ENCODE data around the gene ABCF3.
A peak's percentile ranks its signal among the peaks of the same experiment; 100 is the strongest.

The ABCF3 gene

DNA sequence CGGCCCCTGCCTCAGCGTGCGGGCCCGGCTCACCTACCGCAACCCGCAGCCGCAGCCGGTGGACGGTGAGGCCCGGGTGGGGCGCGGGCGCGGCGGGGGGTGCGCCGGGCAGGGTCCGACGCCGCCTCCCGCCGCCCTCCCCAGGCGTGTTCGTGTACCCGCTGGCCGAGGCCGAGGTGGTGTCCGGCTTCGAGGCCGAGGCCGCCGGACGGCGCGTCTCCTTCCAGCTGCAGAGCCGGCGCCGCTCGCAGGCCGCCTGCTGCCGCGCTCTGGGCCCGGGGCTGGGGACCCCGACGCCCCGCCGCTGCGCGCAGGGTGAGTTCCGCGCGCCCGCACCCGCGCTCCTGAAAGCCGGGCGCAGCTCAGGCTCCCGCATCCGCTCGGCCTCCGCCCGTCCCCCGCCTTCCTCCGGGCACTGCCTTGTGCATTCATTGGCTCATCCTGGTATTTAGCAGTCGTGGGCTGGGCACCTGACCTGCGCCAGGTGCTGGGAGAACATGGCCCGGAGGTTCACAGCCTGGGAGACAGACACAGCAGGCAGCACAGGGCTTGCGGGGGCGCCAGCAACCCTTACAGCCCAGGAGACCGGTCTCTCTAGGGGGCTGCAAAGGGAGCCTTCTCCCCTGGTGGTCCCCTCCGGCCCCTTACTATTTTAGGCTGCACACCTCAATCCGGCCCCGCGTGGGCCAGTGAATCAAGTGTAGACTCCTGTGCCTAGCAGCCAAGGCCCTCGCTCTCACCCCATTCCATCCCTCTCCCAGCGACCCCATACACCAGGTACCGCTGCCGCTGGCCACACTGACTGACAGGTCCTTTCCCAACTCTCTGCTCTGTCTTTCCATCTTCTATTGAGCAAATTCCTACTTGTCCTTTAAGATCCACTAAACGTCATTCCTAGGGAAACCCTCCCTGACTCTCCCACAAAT lies 44.9 kb downstream of the ABCF3 start:
- no peak for DNase-seq (ENCODE audit: low read depth)

- peak; percentile 15 for DNase-seq (ENCODE audit: low read depth)
Measured at GRCh38 chr3:184231671-184232070, 45.7 kb downstream of the ABCF3 start.

DNA sequence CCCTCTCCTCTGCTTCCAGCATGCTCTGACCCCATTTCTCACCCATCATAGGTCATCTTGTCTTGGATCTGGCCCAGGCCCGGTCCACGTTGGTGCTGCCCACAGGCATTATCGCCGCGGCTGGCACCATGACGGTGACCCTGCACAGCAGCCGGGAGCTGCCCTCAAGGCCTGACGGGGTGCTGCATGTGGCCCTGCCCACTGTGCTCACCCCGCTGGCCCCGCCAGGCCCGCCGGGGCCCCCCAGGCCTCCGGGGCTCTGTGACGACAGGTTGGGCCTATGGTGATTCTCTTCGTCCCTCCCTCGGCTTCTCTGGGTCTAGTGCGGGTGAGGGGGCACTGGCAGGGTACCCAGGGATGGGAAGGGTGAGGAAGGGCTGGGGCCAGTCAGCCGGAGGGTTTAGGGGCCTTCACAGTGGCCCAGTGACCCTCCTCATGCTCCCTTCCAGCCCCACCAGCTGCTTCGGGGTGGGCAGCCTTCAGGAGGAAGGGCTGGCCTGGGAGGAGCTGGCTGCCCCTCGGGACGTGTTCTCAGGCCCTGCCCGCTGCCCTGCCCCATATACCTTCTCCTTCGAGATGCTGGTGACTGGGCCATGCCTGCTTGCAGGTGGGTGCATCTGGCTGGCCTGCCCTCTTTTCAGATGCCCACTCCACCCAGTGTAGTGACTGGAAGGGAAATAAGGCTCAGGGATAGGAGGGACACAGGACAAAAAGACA lies 47.3 kb downstream of the ABCF3 start:
- no peak for DNase-seq (ENCODE audit: low read depth)

DNA sequence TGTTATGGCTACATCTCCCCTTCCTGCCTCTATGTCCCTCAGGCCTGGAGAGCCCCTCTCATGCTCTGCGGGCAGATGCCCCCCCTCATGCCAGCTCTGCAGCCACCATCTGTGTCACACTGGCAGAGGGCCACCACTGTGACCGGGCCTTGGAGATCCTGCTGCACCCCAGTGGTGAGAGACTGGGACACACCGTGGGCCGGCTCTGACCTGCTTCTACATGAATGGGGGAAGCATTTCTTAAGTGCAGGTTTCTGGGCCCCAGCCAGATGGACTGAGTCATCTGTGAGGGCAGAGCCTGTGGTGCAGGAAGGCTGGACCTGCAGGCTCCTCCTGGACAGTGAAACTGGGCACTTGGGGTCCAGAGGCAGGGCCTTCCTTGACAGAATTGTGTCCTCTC lies 48.2 kb downstream of the ABCF3 start:
- peak; percentile 87 for DNase-seq (ENCODE audit: low read depth)

GRCh38 chr3:184234671-184235380 lies 48.8 kb downstream of the ABCF3 start:
- DNase-seq (ENCODE audit: low read depth), result no peak

- DNase-seq (ENCODE audit: low read depth), result no peak
Measured at GRCh38 chr3:184235381-184236032, 49.5 kb downstream of the ABCF3 start.

DNA sequence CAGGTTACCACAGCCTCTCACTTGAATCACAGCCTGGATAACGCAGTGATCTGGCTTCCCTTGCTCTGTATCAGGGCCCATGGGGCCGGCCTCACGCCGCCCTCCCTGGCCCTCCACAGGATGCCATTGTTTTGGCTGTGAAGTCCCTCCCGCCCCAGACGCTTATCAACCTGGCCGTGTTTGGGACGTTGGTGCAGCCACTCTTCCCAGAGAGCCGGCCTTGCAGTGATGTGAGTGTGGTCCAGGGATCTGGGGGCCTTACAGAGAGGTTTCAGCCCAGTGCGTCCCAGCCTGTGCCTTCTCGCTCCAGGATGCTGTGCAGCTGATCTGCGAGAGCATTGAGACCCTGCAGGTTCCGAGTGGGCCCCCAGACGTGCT lies 50.0 kb downstream of the ABCF3 start:
- DNase-seq (ENCODE audit: low read depth), result no peak

- DNase-seq (ENCODE audit: low read depth), result no peak
Measured at GRCh38 chr3:184236636-184237035, 50.6 kb downstream of the ABCF3 start.

- DNase-seq (ENCODE audit: low read depth), result no peak
Measured at GRCh38 chr3:184237211-184237610, 51.2 kb downstream of the ABCF3 start.

GRCh38 chr3:184237807-184238206 lies 51.8 kb downstream of the ABCF3 start:
- DNase-seq (ENCODE audit: low read depth), result no peak

DNA sequence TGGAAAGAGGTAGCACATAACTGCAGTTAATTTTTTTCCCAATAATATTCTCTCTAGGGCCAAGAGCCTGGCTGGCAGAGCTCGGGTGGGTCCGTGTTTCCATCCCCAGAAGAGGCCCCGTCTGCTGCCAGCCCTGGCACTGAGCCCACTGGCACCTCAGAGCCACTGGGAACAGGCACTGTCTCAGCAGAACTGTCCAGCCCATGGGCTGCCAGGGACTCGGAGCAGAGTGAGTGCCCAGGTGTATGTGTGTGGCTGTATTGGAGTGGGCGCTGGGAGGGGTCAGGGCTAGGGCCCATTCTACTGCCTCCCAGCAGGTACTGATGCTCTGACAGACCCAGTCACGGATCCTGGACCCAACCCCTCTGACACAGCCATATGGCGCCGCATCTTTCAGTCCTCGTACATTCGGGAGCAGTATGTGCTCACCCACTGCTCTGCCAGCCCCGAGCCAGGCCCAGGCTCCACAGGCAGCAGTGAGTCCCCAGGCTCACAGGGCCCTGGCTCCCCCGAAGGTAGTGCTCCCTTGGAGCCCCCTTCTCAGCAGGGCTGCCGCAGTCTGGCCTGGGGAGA lies 52.3 kb downstream of the ABCF3 start:
- DNase-seq (ENCODE audit: low read depth), result no peak

GRCh38 chr3:184239221-184239620 lies 53.2 kb downstream of the ABCF3 start:
- no peak for DNase-seq (ENCODE audit: low read depth)

DNA sequence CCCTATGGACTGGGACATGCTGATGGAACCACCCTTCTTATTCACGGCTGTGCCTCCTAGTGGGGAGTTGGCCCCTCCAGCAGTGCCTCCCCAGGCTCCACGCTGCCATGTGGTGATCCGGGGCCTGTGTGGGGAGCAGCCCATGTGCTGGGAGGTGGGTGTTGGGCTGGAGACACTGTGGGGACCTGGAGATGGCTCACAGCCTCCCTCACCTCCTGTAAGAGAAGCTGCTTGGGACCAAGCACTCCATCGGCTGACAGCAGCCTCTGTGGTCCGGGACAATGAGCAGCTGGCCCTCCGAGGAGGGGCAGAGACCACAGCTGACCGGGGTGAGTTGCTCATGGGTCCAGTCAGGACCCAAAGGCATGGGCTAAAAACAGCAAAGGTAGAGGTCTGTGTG lies 53.7 kb downstream of the ABCF3 start:
- DNase-seq (ENCODE audit: low read depth), result no peak

GRCh38 chr3:184240384-184241140 lies 54.6 kb downstream of the ABCF3 start:
- DNase-seq (ENCODE audit: low read depth), result peak; percentile 38

GRCh38 chr3:184241141-184241446 lies 55.1 kb downstream of the ABCF3 start:
- no peak for DNase-seq (ENCODE audit: low read depth)

DNA sequence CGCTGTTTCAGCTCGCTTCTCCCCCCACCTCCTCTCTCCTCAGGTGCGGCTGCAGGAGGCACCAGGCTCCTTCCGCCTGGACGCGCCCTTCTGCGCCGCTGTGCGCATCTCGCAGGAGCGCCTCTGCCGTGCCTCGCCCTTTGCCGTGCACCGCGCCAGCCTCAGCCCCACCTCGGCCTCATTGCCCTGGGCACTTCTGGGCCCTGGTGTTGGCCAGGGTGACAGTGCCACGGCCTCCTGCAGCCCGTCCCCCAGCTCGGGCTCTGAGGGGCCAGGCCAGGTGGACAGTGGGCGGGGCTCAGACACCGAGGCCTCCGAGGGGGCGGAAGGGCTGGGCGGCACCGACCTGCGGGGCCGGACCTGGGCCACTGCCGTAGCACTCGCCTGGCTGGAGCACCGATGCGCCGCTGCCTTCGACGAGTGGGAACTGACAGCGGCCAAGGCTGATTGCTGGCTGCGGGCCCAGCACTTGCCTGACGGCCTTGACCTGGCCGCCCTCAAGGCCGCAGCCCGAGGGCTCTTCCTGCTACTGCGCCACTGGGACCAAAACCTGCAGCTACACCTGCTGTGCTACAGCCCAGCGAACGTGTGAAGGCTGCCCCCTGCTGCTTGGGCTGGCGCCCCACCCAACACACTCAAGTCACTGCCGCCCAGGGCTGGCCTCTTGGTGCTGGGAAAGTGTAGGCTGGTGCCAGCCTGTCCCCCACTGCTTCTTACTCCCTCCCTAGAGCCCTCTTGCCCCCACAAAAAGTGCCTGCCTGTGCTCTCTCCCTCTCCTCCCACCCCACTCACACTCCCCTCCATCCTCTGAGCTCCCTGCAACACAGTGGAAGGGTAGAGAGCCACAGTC lies 55.7 kb downstream of the ABCF3 start:
- DNase-seq (ENCODE audit: low read depth), result peak; percentile 36

DNA sequence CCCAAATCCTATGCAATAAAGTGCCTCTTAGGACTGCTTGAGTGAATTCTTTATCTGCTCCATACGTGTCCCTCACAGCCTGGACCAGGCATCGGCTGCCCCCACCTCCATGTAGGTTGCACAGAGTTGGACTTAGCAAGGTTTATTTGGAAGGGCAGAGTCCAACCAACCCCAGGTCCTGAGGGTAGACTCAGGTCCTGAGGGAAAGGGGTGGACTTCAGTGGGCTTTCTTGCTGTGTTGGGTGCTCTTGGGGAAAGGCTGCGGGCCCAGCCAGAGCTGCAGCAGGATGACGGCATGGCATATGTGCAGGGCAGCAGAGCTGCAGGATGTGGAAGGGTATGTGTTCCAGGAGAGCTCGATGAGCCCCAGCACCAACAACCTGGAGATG lies 56.3 kb downstream of the ABCF3 start:
- DNase-seq (ENCODE audit: low read depth), result no peak
